Adipose tissue (tissue), 3 donors: ENCODE measurements around the gene GPANK1. TPM values are rescaled to one million over a fixed set of nuclear protein-coding genes. Genes with fewer than 3 reads are reported as not detected.

Experiments used
- polyA plus RNA-seq, 3 donors: library from polyadenylated mRNA; stranded (reverse); fragments of 200-250 nt; gene quantifications; one replicate each; pipeline ENCODE4 v1.2.3, GENCODE V29; 2013
- donor health status: healthy with polysubstance abuse.
- donor health status: Bipolar disorder and iron deficiency.
- donor health status: healthy.

The GPANK1 gene
- polyA plus RNA-seq, 3 donors: 9.7 to 16.6 (median 14.0) TPM

Other genes starting within 250 kb of the GPANK1 start
- gene MICB, start 166.9 kb downstream of the GPANK1 start, polyA plus RNA-seq: 1 to 10 TPM in 1 of 3 donors, under 1 TPM in 2; 0.53 to 3.3 (median 0.95) TPM
- not detected for gene MCCD1, start 136.0 kb downstream of the GPANK1 start, polyA plus RNA-seq
- gene DDX39B, start 123.0 kb downstream of the GPANK1 start, polyA plus RNA-seq: 100 to 1,000 TPM; 315 to 359 (median 351) TPM
- gene ATP6V1G2, start 118.4 kb downstream of the GPANK1 start, polyA plus RNA-seq: 1 to 10 TPM in 1 of 3 donors, under 1 TPM in 2; 0.48 to 1.8 (median 0.81) TPM
- 10 to 100 TPM; 21.5 to 40.3 (median 25.0) TPM for gene NFKBIL1, start 117.4 kb downstream of the GPANK1 start, polyA plus RNA-seq
- gene LTA, start 92.7 kb downstream of the GPANK1 start, polyA plus RNA-seq: under 1 TPM in 2 of 3 donors, not detected in 1; 0.08 to 0.21 TPM
- 1 to 10 TPM in 1 of 3 donors, under 1 TPM in 2; 0.16 to 1.1 (median 0.56) TPM for gene TNF, start 89.4 kb downstream of the GPANK1 start, polyA plus RNA-seq
- 1 to 10 TPM; 1.9 to 6.7 (median 5.3) TPM for gene LTB, start 82.6 kb downstream of the GPANK1 start, polyA plus RNA-seq
- gene LST1, start 78.7 kb downstream of the GPANK1 start, polyA plus RNA-seq: 10 to 100 TPM in 2 of 3 donors, 1 to 10 TPM in 1; 3.1 to 41.1 (median 32.1) TPM
- gene NCR3, start 72.0 kb downstream of the GPANK1 start, polyA plus RNA-seq: under 1 TPM in 2 of 3 donors, not detected in 1; 0.14 to 0.39 TPM
- gene AIF1, start 49.8 kb downstream of the GPANK1 start, polyA plus RNA-seq: 100 to 1,000 TPM in 1 of 3 donors, 10 to 100 TPM in 1, 1 to 10 TPM in 1; 7.9 to 180 (median 63.1) TPM
- gene PRRC2A, start 44.3 kb downstream of the GPANK1 start, polyA plus RNA-seq: 100 to 1,000 TPM in 2 of 3 donors, 10 to 100 TPM in 1; 47.8 to 112 (median 110) TPM
- 100 to 1,000 TPM; 109 to 202 (median 189) TPM for gene BAG6, start 12.3 kb downstream of the GPANK1 start, polyA plus RNA-seq
- gene APOM, start 9.1 kb downstream of the GPANK1 start, polyA plus RNA-seq: 1 to 10 TPM; 2.0 to 6.5 (median 3.6) TPM
- 10 to 100 TPM in 2 of 3 donors, 1 to 10 TPM in 1; 8.8 to 17.0 (median 14.1) TPM for gene C6orf47, start 4.2 kb downstream of the GPANK1 start, polyA plus RNA-seq
- 100 to 1,000 TPM; 103 to 186 (median 172) TPM for gene CSNK2B, start 1.1 kb upstream of the GPANK1 start, polyA plus RNA-seq
- 1 to 10 TPM; 4.2 to 9.8 (median 4.8) TPM for gene LY6G5B, start 5.0 kb upstream of the GPANK1 start, polyA plus RNA-seq
- 1 to 10 TPM; 1.2 to 3.5 (median 2.4) TPM for gene LY6G5C, start 16.1 kb upstream of the GPANK1 start, polyA plus RNA-seq
- 10 to 100 TPM; 28.5 to 39.8 (median 30.5) TPM for gene ABHD16A, start 38.3 kb upstream of the GPANK1 start, polyA plus RNA-seq
- gene LY6G6F, start 41.9 kb upstream of the GPANK1 start, polyA plus RNA-seq: under 1 TPM in 1 of 3 donors, not detected in 2; 0.45 TPM
- not detected for gene LY6G6D, start 50.4 kb upstream of the GPANK1 start, polyA plus RNA-seq
- under 1 TPM in 1 of 3 donors, not detected in 2; 0.16 TPM for gene LY6G6C, start 56.7 kb upstream of the GPANK1 start, polyA plus RNA-seq
- gene MPIG6B, start 58.4 kb upstream of the GPANK1 start, polyA plus RNA-seq: under 1 TPM in 2 of 3 donors, not detected in 1; 0.06 to 0.22 TPM
- gene DDAH2, start 64.3 kb upstream of the GPANK1 start, polyA plus RNA-seq: 100 to 1,000 TPM in 2 of 3 donors, 10 to 100 TPM in 1; 21.9 to 213 (median 122) TPM
- 100 to 1,000 TPM; 140 to 335 (median 301) TPM for gene CLIC1, start 71.5 kb upstream of the GPANK1 start, polyA plus RNA-seq
- 1 to 10 TPM; 2.4 to 4.4 (median 3.9) TPM for gene MSH5, start 75.0 kb upstream of the GPANK1 start, polyA plus RNA-seq
- 1 to 10 TPM in 1 of 3 donors, under 1 TPM in 1, not detected in 1; 0.51 to 1.4 TPM for gene SAPCD1, start 97.7 kb upstream of the GPANK1 start, polyA plus RNA-seq
- gene VWA7, start 112.3 kb upstream of the GPANK1 start, polyA plus RNA-seq: 1 to 10 TPM in 1 of 3 donors, under 1 TPM in 1, not detected in 1; 0.61 to 2.1 TPM
- 10 to 100 TPM; 24.2 to 38.6 (median 29.1) TPM for gene VARS1, start 130.8 kb upstream of the GPANK1 start, polyA plus RNA-seq
- 10 to 100 TPM; 29.7 to 55.0 (median 38.1) TPM for gene LSM2, start 142.0 kb upstream of the GPANK1 start, polyA plus RNA-seq
- gene HSPA1L, start 150.3 kb upstream of the GPANK1 start, polyA plus RNA-seq: 1 to 10 TPM in 1 of 3 donors, under 1 TPM in 2; 0.59 to 1.0 (median 0.80) TPM
- 100 to 1,000 TPM in 1 of 3 donors, 10 to 100 TPM in 2; 32.5 to 514 (median 76.3) TPM for gene HSPA1A, start 150.5 kb upstream of the GPANK1 start, polyA plus RNA-seq
- gene HSPA1B, start 162.7 kb upstream of the GPANK1 start, polyA plus RNA-seq: 100 to 1,000 TPM in 1 of 3 donors, 10 to 100 TPM in 2; 40.9 to 501 (median 47.1) TPM
- gene NEU1, start 197.8 kb upstream of the GPANK1 start, polyA plus RNA-seq: 10 to 100 TPM; 26.2 to 33.8 (median 31.5) TPM
- gene SLC44A4, start 214.0 kb upstream of the GPANK1 start, polyA plus RNA-seq: 1 to 10 TPM; 1.3 to 8.1 (median 6.2) TPM
- 10 to 100 TPM; 20.1 to 35.8 (median 23.0) TPM for gene EHMT2, start 232.7 kb upstream of the GPANK1 start, polyA plus RNA-seq
- 1 to 10 TPM; 1.7 to 5.2 (median 2.2) TPM for gene ZBTB12, start 237.1 kb upstream of the GPANK1 start, polyA plus RNA-seq